Measurements from ENCODE around the gene TSPAN14.

TSPAN14 gene

GRCh38 chr10:80454513-80455460 is 677 bp downstream of the TSPAN14 start:
- DNase-seq (ENCODE audit: low read depth, low spot score) = no peak

- DNase-seq (ENCODE audit: low read depth, low spot score) = no peak
Observed at GRCh38 chr10:80455461-80456349, 1.6 kb downstream of the TSPAN14 start.

GRCh38 chr10:80457554-80458262 is 3.6 kb downstream of the TSPAN14 start:
- DNase-seq (ENCODE audit: low read depth, low spot score) = no peak

- DNase-seq (ENCODE audit: low read depth, low spot score) = no peak
Observed at GRCh38 chr10:80458263-80458625, 4.1 kb downstream of the TSPAN14 start.

GRCh38 chr10:80458638-80459037 is 4.5 kb downstream of the TSPAN14 start:
- no peak for DNase-seq (ENCODE audit: low read depth, low spot score)

- DNase-seq (ENCODE audit: low read depth, low spot score) = no peak
Observed at GRCh38 chr10:80459047-80459865, 5.1 kb downstream of the TSPAN14 start.

GRCh38 chr10:80460399-80461207 is 6.5 kb downstream of the TSPAN14 start:
- DNase-seq (ENCODE audit: low read depth, low spot score) = no peak

GRCh38 chr10:80461208-80462183 is 7.4 kb downstream of the TSPAN14 start:
- DNase-seq (ENCODE audit: low read depth, low spot score) = no peak

GRCh38 chr10:80462299-80462980 is 8.3 kb downstream of the TSPAN14 start:
- DNase-seq (ENCODE audit: low read depth, low spot score) = no peak

- no peak for DNase-seq (ENCODE audit: low read depth, low spot score)
Observed at GRCh38 chr10:80462981-80463741, 9.1 kb downstream of the TSPAN14 start.

GRCh38 chr10:80463868-80464267 is 9.8 kb downstream of the TSPAN14 start:
- no peak for DNase-seq (ENCODE audit: low read depth, low spot score)

GRCh38 chr10:80464557-80465450 is 10.7 kb downstream of the TSPAN14 start:
- DNase-seq (ENCODE audit: low read depth, low spot score) = no peak

- no peak for DNase-seq (ENCODE audit: low read depth, low spot score)
Observed at GRCh38 chr10:80465451-80465835, 11.3 kb downstream of the TSPAN14 start.

GRCh38 chr10:80465839-80466590 is 11.9 kb downstream of the TSPAN14 start:
- no peak for DNase-seq (ENCODE audit: low read depth, low spot score)

GRCh38 chr10:80466724-80467326 is 12.7 kb downstream of the TSPAN14 start:
- no peak for DNase-seq (ENCODE audit: low read depth, low spot score)

All from smooth muscle cell of the brain vasculature (primary cell).